GM18907 (cell line): ENCODE results near the gene TRIM28.

ENCODE experiments used
- ATAC-seq: cut with Tn5 transposase; IDR thresholded peaks from one replicate; pipeline ENCODE4 v1.9.1; 2021; ENCODE audit warnings: mild to moderate bottlenecking, moderate library complexity; ENCODE audit not compliant: unreplicated experiment

The TRIM28 gene

GRCh38 chr19:58547323-58548312 lies 3.8 kb downstream of the TRIM28 start:
- ATAC-seq: no peak

DNA sequence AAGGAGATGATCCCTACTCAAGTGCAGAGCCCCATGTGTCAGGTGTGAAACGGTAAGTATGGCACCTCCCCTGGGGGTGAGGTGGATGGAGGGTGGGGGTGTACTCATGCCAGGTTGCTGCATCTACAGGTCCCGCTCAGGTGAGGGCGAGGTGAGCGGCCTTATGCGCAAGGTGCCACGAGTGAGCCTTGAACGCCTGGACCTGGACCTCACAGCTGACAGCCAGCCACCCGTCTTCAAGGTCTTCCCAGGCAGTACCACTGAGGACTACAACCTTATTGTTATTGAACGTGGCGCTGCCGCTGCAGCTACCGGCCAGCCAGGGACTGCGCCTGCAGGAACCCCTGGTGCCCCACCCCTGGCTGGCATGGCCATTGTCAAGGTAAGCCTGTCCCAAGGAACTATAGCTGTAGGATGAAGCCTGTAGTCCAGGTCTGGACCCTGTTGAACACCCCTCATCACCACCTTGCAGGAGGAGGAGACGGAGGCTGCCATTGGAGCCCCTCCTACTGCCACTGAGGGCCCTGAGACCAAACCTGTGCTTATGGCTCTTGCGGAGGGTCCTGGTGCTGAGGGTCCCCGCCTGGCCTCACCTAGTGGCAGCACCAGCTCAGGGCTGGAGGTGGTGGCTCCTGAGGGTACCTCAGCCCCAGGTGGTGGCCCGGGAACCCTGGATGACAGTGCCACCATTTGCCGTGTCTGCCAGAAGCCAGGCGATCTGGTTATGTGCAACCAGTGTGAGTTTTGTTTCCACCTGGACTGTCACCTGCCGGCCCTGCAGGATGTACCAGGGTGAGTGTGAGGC lies 5.2 kb downstream of the TRIM28 start:
- ATAC-seq: no peak

DNA sequence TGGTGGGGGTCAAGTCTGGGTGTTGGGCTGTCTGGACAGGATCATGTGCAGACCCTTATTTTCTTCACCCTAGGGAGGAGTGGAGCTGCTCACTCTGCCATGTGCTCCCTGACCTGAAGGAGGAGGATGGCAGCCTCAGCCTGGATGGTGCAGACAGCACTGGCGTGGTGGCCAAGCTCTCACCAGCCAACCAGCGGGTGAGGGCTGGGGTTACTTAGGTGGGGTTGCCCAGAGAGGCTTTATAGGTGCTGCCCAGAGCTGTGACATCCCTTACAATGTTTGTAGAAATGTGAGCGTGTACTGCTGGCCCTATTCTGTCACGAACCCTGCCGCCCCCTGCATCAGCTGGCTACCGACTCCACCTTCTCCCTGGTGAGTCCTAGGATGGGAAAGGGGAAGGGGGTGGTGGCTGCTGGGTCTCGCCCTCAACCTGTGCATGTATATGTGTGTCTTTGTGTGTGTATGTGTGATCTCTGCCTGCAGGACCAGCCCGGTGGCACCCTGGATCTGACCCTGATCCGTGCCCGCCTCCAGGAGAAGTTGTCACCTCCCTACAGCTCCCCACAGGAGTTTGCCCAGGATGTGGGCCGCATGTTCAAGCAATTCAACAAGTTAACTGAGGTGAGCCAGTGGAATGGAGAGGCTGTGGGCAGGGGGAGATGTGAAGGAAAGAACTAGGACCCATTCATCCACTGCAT lies 5.9 kb downstream of the TRIM28 start:
- no peak for ATAC-seq

- no peak for ATAC-seq
Measured at GRCh38 chr19:58550362-58551122, 6.7 kb downstream of the TRIM28 start.

DNA sequence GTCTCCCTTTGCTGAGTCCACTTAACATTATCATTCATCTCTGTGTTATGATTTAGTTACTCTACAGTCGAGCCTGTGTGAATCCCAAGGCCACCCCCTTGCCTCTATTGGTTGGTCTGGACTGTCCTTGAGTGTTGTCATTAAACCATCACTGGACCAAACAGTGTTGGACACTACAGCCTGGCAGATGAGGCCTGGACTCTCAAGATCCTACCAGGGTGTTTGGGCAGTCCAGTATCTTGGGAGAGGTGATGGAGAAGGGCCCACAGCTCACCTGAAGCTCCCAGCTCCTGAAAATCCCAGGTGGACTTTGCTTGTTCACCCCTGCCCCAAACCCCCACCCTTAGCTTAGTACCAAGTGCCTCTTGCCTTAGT lies 7.2 kb downstream of the TRIM28 start:
- ATAC-seq: no peak

GRCh38 chr19:58551577-58552471 lies 8.0 kb downstream of the TRIM28 start:
- no peak for ATAC-seq

DNA sequence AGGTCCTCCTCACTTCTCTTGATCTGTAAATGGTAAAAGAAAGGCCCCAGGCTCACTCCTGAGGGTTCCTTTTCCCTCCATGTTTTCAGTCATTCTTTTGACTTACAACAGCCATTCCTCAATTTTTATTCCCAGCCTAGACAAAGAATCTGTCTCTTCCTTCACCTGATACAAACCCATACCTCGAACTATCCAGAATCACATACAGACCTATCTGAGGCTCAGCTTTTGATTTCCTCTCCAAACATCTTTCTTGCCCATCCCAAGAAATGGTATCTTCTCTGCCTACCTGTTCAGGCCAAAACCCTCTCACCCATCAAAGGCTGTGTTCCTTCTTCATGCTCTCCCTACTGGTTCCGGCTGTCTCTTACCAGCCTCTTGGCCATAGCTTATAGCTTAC lies 8.8 kb downstream of the TRIM28 start:
- no peak for ATAC-seq

DNA sequence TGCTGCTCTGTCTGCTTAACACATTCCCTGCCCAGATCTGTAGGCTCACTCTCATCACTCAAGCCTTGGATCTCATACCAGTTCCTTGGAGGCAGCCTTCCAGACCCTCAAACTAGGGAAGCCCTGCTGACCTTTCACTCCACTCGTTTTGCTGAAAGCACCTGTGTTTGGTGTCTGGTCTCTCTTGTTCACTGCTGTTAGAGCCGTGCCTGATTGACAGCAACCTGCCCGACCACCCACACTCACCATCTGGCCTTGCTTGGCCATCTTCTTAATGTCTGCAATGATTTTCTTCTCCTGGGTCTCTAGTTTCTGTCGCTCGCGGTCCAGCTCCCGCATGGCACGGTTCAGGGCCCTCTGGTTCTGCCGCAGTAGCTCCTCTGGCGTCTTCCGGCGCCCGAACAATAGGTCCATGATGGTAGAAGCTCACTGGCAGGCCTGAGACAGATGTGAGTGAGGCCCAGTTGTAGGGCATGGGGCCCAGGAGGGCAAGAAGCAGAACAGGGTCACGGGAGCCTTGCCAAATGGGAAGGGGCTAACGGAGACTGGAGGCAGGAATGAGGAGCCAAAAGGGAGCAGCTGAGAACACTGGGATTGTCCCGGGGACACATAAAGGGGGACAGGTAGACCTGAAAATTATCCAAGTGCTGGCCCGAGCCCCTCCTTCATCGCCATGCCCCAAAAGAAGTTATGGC lies 10.1 kb downstream of the TRIM28 start:
- ATAC-seq: no peak

GRCh38 chr19:58554494-58555368 lies 10.9 kb downstream of the TRIM28 start, which contains the start of gene CHMP2A:
Gene CHMP2A (minus strand): TSS chr19:58555105. CDS start chr19:58554212, 893 bp downstream.
- peak; percentile 24 for ATAC-seq

- ATAC-seq: no peak
Measured at GRCh38 chr19:58555369-58555885, 11.6 kb downstream of the TRIM28 start.

DNA sequence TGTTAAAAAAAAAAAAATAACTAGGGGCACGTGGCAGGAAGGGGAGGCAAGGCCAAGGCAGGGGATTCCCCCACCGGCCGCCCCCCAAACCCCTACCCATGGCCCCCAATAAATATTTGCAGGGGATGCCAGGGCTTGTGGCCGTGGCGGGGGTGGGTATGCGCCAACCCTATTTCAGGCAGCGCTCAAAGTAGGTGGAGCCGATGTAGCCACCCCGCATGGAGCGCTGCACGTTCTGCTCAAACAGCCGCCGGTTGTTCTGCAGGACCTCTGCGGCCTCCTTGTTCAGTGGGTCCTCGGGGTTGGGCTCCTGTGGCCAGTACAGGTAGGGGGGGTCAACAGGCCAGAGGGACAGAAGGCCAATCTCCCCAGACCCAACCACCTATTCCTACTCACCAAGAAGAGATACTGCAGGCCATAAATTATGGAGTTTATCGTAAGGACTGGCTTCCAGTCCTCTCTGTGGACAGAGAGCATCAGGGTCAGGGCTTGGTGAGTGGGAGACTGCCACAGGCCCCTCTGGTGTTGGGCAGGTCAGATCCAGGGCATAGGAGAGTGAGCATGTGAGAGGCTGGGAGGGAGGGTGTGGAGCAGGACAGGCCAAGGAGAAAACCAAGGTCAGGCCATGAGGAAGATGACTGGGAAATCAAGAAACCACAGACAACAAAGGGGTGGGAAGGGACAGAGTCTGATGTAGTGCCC lies 12.2 kb downstream of the TRIM28 start:
- ATAC-seq: no peak

DNA sequence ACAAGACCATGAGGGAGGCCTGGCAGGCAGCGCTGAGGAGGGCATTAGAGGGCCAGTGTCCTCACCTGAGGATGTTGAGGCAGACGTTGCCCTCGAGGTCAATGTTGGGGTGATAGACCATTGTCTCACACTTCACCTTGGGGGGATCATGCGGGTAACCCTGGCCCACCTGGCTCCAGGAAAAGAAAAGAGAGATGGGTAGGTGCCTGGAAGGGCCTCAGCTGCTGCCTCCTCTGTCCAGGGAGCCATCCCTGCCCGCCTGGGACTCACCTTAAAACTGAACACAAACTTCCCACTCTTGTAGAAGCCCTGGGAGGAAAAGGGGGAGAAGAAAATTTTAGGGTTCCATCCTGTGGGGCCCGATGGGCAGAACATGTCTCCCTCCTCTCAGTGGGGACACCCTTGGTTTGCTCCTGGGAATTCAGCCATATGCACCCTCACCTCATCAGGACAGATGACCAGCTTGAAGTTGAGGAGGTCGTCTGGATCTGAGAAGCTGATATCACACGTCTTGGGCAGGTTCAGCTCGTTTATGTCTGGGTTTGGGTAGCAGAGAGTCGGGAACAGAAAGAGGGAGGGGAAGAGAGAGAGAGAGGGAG lies 12.9 kb downstream of the TRIM28 start:
- ATAC-seq: no peak

DNA sequence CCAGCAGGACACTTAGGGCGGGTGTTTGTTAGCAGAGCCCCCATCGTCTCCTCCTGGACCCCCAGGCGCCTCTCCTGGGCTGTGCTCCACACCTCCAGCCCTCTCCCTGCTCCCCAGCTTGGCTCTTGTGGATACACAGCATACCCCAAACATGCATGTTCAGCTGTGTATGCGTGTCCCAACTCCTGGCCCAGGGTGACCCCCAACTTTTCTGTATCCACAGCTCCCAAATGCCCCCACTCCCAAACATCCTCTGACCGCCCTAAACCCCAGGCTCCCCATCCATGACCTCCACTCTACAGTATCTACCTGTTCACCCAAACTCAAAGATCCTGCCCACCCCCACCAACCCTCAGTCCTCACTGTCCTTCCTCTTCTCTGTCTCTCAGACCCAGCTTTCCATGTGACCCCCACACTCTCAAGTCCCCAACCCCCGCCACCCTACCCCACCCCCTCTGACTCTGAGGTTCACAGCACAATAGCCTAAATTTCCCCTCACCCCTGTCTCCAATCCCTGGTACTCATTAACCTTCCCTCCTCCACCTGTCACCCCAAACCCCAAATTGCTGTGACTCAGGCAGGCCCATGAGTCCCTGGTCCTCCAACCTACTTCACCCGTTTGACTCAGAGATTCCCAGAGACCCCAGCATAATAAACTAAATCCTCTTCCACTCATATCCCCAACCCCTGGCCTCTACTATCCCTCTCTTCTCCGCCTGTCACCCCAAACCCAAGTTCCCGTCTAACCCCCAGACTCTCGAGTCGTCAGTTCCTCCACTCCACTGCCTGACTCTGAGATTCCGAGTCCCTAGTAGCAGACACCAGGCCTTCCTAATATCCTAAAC lies 13.6 kb downstream of the TRIM28 start:
- no peak for ATAC-seq

DNA sequence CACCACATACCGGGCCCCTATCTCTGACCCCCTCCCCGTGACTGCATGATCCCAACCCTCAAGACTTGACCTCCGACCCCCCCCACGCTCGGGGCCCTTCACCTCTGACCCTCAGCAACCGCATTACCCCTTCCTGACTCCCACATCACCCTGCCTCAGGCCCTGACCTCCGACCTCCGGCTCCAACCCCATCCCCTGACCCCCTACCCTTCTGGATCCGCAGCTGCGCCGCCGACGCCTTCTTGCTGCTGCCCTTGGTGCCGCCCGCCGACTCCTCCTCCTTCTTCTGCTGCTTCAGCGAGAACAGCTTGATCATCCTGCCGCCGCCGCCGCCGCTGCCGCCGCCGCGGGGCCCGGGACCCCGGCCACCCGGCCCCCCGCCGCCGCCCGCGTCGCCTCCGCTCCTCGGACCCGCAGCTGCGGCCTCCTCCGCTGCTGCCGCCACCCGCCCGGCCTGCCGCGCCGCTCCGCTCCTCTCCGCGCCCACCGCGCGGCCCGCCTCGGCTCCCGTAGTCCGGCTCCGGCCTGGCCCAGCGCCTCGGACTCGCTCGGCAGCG lies 14.3 kb downstream of the TRIM28 start, which contains the start of gene UBE2M:
TSS of gene UBE2M (minus strand) at position 546 of the 557 bp plus-strand sequence. CDS start at position 316, 230 bp downstream.
- peak; percentile 4 for ATAC-seq

GRCh38 chr19:58558623-58559274 lies 14.9 kb downstream of the TRIM28 start:
- peak; percentile 63 for ATAC-seq
